H9 (cell line): ENCODE measurements around the gene FBLN1. TPM values are rescaled to one million over a fixed set of nuclear protein-coding genes. Genes with fewer than 3 reads are reported as not detected.
A peak's percentile ranks its signal among the peaks of the same experiment; 100 is the strongest.

Experiments used
- DNase-seq: peaks from one replicate; pipeline ENCODE4 v3.0.0-alpha.2; 2017
- H2AFZ ChIP-seq: one replicate; pipeline ENCODE4 v1.6.1; 2013; ENCODE audit warnings: mild to moderate bottlenecking, low read length, control low read depth, moderate library complexity
- H2AK5ac ChIP-seq: 2 replicates; pipeline ENCODE4 v1.6.1; 2013; ENCODE audit warnings: low read length, control low read depth, mixed read lengths; ENCODE audit not compliant: insufficient read length
- H2BK120ac ChIP-seq: one replicate; pipeline ENCODE4 v1.6.1; 2013; ENCODE audit warnings: low read depth, mild to moderate bottlenecking, low read length, control low read depth, inconsistent platforms; ENCODE audit not compliant: poor library complexity, severe bottlenecking
- H2BK12ac ChIP-seq: 2 replicates; pipeline ENCODE4 v1.6.1; 2013; ENCODE audit warnings: low read length, control low read depth, mixed read lengths, low read depth; ENCODE audit not compliant: insufficient read length
- H2BK15ac ChIP-seq: 2 replicates; pipeline ENCODE4 v1.6.1; 2013; ENCODE audit warnings: low read depth, low read length, control low read depth
- H2BK20ac ChIP-seq: one replicate; pipeline ENCODE4 v1.6.1; 2013; ENCODE audit warnings: low read depth, mild to moderate bottlenecking, low read length, control low read depth, inconsistent platforms; ENCODE audit not compliant: poor library complexity, severe bottlenecking
- H2BK5ac ChIP-seq: 2 replicates; pipeline ENCODE4 v1.6.1; 2013; ENCODE audit warnings: low read length, control low read depth, mixed read lengths; ENCODE audit not compliant: insufficient read length
- H3K14ac ChIP-seq: 2 replicates; pipeline ENCODE4 v1.6.1; 2013; ENCODE audit warnings: low read length, control low read depth; ENCODE audit not compliant: insufficient read depth
- H3K18ac ChIP-seq: 2 replicates; pipeline ENCODE4 v1.6.1; 2013; ENCODE audit warnings: low read depth, mild to moderate bottlenecking, mixed read lengths, low read length, control low read depth; ENCODE audit not compliant: insufficient read length
- H3K23ac ChIP-seq: 2 replicates; pipeline ENCODE4 v1.6.1; 2013; ENCODE audit warnings: low read length, control low read depth, mixed read lengths, low read depth; ENCODE audit not compliant: insufficient read length
- H3K23me2 ChIP-seq: 2 replicates; pipeline ENCODE4 v1.6.1; 2013; ENCODE audit warnings: low read depth, mild to moderate bottlenecking, mixed read lengths, low read length, control low read depth; ENCODE audit not compliant: insufficient read length, poor library complexity, severe bottlenecking
- H3K27ac ChIP-seq: 2 replicates; pipeline ENCODE4 v1.5.1; 2013; ENCODE audit warnings: low read length, control low read depth, mixed read lengths, low read depth; ENCODE audit not compliant: insufficient read length
- H3K27me3 ChIP-seq: 2 replicates; pipeline ENCODE4 v1.6.1; 2013; ENCODE audit warnings: low read length, control low read depth, inconsistent platforms; ENCODE audit not compliant: insufficient read depth
- H3K4ac ChIP-seq: 2 replicates; pipeline ENCODE4 v1.6.1; 2013; ENCODE audit warnings: low read depth, mild to moderate bottlenecking, control low read depth, inconsistent platforms, low read length, moderate library complexity
- H3K4me1 ChIP-seq: 2 replicates; pipeline ENCODE4 v1.6.1; 2013; ENCODE audit warnings: low read length, control low read depth, inconsistent platforms; ENCODE audit not compliant: insufficient read depth
- H3K4me2 ChIP-seq: 2 replicates; pipeline ENCODE4 v1.6.1; 2013; ENCODE audit warnings: low read length, control low read depth, mixed read lengths; ENCODE audit not compliant: insufficient read length, insufficient read depth
- H3K56ac ChIP-seq: 2 replicates; pipeline ENCODE4 v1.6.1; 2013; ENCODE audit warnings: low read depth, mild to moderate bottlenecking, mixed read lengths, low read length, control low read depth; ENCODE audit not compliant: insufficient read length
- H3K79me1 ChIP-seq: 2 replicates; pipeline ENCODE4 v1.6.1; 2013; ENCODE audit warnings: low read depth, mild to moderate bottlenecking, moderate library complexity, low read length, control low read depth, inconsistent platforms; ENCODE audit not compliant: insufficient read depth, poor library complexity, severe bottlenecking
- H3K79me2 ChIP-seq: 2 replicates; pipeline ENCODE4 v1.6.1; 2013; ENCODE audit warnings: low read length, control low read depth, inconsistent platforms; ENCODE audit not compliant: insufficient read depth
- H3K9ac ChIP-seq: 2 replicates; pipeline ENCODE4 v1.6.1; 2013; ENCODE audit warnings: low read length, control low read depth, mixed read lengths; ENCODE audit not compliant: insufficient read length; ENCODE audit errors: extremely low read depth
- H3K9me3 ChIP-seq: one replicate; pipeline ENCODE4 v1.6.1; 2013; ENCODE audit warnings: low read depth, low read length, inconsistent platforms; ENCODE audit not compliant: control insufficient read depth
- H3T11ph ChIP-seq: one replicate; pipeline ENCODE4 v1.6.1; 2013; ENCODE audit warnings: mild to moderate bottlenecking, low read length, control low read depth, inconsistent platforms
- H4K20me1 ChIP-seq: one replicate; pipeline ENCODE4 v1.6.1; 2013; ENCODE audit not compliant: control insufficient read depth, insufficient read length, insufficient read depth
- H4K5ac ChIP-seq: 2 replicates; pipeline ENCODE4 v1.6.1; 2013; ENCODE audit warnings: low read depth, mild to moderate bottlenecking, mixed read lengths, low read length, control low read depth; ENCODE audit not compliant: insufficient read length
- H4K8ac ChIP-seq: replicated peaks from 2 replicates; pipeline ENCODE4 v1.6.1; 2013; ENCODE audit warnings: low read length, control low read depth, mixed read lengths, low read depth; ENCODE audit not compliant: insufficient read length
- H4K91ac ChIP-seq: 2 replicates; pipeline ENCODE4 v1.6.1; 2013; ENCODE audit warnings: low read depth, mild to moderate bottlenecking, moderate library complexity, mixed read lengths, low read length, control low read depth; ENCODE audit not compliant: insufficient read length
- H3K27ac Mint-ChIP-seq, 3 experiments: 2 replicates in 2 of 3; 3 replicates in 1 of 3; pipeline ENCODE4 v1.8.0; 2020 to 2021; ENCODE audit warnings: mixed read lengths in 3 of 3, mild to moderate bottlenecking in 1 of 3, moderate library complexity in 1 of 3
- H3K27me3 Mint-ChIP-seq: 2 replicates; pipeline ENCODE4 v1.8.0; 2021; ENCODE audit warnings: low read depth, mild to moderate bottlenecking, moderate library complexity, mixed read lengths
- H3K36me3 Mint-ChIP-seq, 3 experiments: 2 replicates in 2 of 3; 3 replicates in 1 of 3; pipeline ENCODE4 v1.8.0; 2020 to 2021; ENCODE audit warnings: low read depth in 3 of 3, mixed read lengths in 3 of 3; ENCODE audit not compliant: insufficient read depth in 1 of 3
- H3K4me1 Mint-ChIP-seq, 2 experiments: 2 replicates each; pipeline ENCODE4 v1.8.0; 2020; ENCODE audit warnings: mixed read lengths in 2 of 2
- H3K4me3 Mint-ChIP-seq, 2 experiments: 2 replicates in 1 of 2; 3 replicates in 1 of 2; pipeline ENCODE4 v1.8.0; 2020 to 2021; ENCODE audit warnings: mild to moderate bottlenecking in 2 of 2, mixed read lengths in 2 of 2, moderate library complexity in 1 of 2
- H3K9me3 Mint-ChIP-seq, 2 experiments: 2 replicates in 1 of 2; 3 replicates in 1 of 2; pipeline ENCODE4 v1.8.0; 2020; ENCODE audit warnings: mild to moderate bottlenecking in 2 of 2, mixed read lengths in 2 of 2, moderate library complexity in 1 of 2
- WGBS: extraction: QIAGEN DNeasy Blood & Tissue Kit; methylation state at CpG from one replicate; pipeline ENCODE4 v1.1.7; 2013; ENCODE audit warnings: missing lambda C conversion rate, low lambda C conversion rate, mixed read lengths; ENCODE audit not compliant: insufficient read length; ENCODE audit errors: extremely low coverage; 5-methylcytosine and 5-hydroxymethylcytosine counted together
- total RNA-seq: library from RNA; stranded (reverse); gene quantifications from 2 replicates; pipeline ENCODE4 v1.2.1, GENCODE V29; 2021
- TF ChIP-seq, protein P1 (sequence below): fragments of 200-600 bp; sonication (generic); conservative IDR thresholded peaks from 3 replicates; pipeline ENCODE4 v1.8.0; 2021; ENCODE audit warnings: antibody characterized with exemption, mild to moderate bottlenecking

Gene FBLN1
- total RNA-seq, 1 experiment from 2014 or later: 140 TPM

DNA sequence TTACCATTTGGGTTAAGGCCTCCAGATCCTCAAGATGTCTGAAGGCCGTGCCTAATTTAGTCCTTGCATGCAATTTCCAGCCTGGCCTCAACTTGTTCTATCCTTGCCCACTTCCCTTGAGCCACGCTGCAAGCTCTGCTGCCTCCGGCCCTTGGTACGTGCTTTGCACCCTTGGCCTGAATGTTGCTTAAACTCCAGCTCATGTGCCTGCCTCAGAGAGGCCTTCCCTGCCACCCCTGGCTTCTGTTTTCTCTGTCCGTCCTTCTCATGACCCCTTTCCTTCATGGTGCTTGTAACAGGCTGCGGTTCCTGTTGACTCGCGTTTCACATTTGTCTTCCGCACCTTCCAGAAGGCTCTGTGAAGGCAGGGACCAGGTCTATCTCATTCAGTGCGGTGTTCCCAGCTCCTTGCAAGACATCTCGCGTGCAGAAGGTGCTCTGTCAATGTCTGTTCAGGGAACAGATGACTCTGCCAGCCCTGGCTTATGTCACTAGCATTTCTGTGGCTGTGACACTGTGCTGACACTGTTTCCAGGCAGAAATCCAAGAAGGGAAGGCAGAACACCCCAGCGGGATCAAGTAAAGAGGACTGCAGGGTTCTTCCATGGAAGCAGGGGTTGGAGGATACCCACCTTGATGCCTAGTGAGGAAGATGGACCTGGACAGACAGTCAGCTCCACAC lies 61.8 kb downstream of the FBLN1 start:
- WGBS: no CpG with 5 or more reads among the region's 13 CpGs
- H3K4me1 Mint-ChIP-seq: peaks cover 17 to 19% of the 10 kb centered on the region in 2 experiments
- no peaks in the 10 kb centered on the region for H3K23me2 ChIP-seq
- H3K4me3 Mint-ChIP-seq: no peak overlapping the region; a peak in 1 of 5 replicates
- no peak overlapping the region for H3K56ac ChIP-seq
- no peak overlapping the region for H3K4me2 ChIP-seq
- H4K91ac ChIP-seq: no peak overlapping the region
- no peak overlapping the region for H3K9ac ChIP-seq
- no peak overlapping the region for H2BK12ac ChIP-seq
- peaks cover 1% of the 10 kb centered on the region for H3K27me3 Mint-ChIP-seq
- H2BK5ac ChIP-seq: no peak overlapping the region
- H2BK15ac ChIP-seq: no peak overlapping the region
- no peak overlapping the region for H2BK120ac ChIP-seq
- peak overlapping the region in 2 of 3 experiments; percentile 29 to 47; a peak in 4 of 7 replicates for H3K27ac Mint-ChIP-seq
- H3T11ph ChIP-seq: no peak overlapping the region
- H2AFZ ChIP-seq: no peak overlapping the region
- H2AK5ac ChIP-seq: no peak overlapping the region
- no peaks in the 10 kb centered on the region for H3K79me1 ChIP-seq
- H3K27me3 ChIP-seq: no peaks in the 10 kb centered on the region
- H4K5ac ChIP-seq: no peak overlapping the region
- no peaks in the 10 kb centered on the region for H4K20me1 ChIP-seq
- H3K27ac ChIP-seq: no peak overlapping the region
- H3K4me1 ChIP-seq: no peaks in the 10 kb centered on the region
- no peaks in the 10 kb centered on the region for H3K79me2 ChIP-seq
- H3K23ac ChIP-seq: no peak overlapping the region
- H3K18ac ChIP-seq: no peak overlapping the region
- no peak overlapping the region for H2BK20ac ChIP-seq
- TF ChIP-seq, protein P1, sequence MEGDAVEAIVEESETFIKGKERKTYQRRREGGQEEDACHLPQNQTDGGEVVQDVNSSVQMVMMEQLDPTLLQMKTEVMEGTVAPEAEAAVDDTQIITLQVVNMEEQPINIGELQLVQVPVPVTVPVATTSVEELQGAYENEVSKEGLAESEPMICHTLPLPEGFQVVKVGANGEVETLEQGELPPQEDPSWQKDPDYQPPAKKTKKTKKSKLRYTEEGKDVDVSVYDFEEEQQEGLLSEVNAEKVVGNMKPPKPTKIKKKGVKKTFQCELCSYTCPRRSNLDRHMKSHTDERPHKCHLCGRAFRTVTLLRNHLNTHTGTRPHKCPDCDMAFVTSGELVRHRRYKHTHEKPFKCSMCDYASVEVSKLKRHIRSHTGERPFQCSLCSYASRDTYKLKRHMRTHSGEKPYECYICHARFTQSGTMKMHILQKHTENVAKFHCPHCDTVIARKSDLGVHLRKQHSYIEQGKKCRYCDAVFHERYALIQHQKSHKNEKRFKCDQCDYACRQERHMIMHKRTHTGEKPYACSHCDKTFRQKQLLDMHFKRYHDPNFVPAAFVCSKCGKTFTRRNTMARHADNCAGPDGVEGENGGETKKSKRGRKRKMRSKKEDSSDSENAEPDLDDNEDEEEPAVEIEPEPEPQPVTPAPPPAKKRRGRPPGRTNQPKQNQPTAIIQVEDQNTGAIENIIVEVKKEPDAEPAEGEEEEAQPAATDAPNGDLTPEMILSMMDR: no peak
- DNase-seq: no peak
- peaks cover 51 to 56% (median 55%) of the 10 kb centered on the region in 3 experiments for H3K36me3 Mint-ChIP-seq
- H4K8ac ChIP-seq: no peak overlapping the region
- H3K9me3 ChIP-seq: peaks cover 8% of the 10 kb centered on the region
- no peak overlapping the region for H3K14ac ChIP-seq
- no peak overlapping the region for H3K4ac ChIP-seq
- peaks cover 17 to 33% of the 10 kb centered on the region in 2 experiments for H3K9me3 Mint-ChIP-seq
